HTERT RPE-1 (cell line): ENCODE measurements around the gene NFATC1.

Experiments
- in situ Hi-C: fragments of 300-500 bp; cut with MboI; formaldehyde crosslinking; loops from 4 replicates; pipeline ENCODE4 v1.14.3; 2020; ENCODE audit warnings: low sequenced_read_pairs

NFATC1 gene

DNA sequence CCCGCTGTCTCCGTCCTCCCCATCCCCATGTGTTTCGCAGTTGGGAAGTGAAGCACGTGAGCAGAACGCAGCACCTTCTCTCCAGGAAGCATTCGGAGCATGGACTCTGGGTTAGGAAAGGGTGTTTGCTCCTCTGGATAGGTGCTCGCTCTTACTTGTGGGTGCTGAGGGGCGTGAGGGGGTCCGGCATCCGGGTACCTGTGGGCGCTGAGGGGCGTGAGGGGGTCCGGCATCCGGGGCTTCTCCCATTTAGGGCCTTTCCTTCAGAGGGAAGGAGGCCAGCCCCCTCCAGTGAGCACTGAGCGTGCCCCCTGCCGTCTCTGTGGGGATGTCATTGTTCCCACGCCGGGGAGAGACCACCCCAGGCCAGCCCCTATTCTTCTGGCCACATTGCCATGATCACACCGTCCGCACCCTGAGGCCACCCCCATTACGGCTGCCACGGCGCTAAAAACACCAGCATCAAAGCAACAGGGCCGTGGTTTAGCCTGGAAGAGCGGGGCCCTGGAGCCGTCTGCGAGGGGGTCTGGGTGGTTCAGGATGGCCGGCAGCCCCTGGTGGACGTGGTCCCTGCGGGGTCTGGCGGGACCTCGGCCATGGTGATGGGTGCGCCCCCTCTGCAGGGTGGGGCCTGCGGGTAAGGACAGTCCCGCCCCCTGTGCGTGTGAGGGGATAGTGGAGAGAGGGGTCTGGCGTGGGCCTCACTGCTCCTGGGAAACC, 41.0 kb downstream of the NFATC1 start:
- in situ Hi-C loops = no loop called here

DNA sequence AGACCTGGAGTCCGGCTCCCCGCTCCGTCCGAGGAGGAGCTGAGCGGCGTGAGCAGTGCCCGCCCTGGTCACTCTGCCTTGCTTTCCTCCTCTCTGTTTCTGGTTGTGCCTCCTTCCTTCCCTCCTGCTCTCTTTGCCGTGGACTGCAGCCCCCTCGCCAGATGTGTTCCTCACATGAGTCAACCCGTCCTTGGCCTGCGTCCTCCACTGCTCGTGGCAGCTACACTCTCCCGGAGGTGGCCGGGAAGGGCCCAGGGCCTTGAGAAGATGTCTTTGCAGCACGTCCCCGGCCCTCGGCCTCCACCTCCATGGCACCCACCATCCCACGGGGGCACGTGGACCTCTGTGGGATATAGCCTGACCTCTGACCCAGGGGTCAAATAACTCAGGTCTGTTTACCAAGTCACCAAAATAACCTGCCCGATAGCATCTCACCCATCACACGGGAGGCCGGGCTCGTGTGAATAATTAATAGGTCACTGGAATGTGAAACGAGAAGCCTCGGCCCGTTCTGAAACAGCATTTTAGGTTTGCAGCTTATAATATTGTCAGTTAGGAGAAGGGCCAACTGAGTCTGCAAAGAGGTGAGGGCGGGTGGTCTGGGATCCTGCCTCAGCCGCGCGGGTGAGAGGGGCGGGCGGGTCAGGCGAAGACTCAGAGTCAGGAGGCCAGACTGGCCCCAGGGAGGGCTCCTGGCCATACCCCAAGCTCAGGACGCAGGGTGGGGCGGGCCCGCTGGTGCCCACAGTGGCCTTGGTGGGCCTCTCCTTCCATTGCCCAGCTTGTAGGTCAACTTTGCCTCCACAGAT, 42.6 kb downstream of the NFATC1 start:
- in situ Hi-C loops = no loop called here

DNA sequence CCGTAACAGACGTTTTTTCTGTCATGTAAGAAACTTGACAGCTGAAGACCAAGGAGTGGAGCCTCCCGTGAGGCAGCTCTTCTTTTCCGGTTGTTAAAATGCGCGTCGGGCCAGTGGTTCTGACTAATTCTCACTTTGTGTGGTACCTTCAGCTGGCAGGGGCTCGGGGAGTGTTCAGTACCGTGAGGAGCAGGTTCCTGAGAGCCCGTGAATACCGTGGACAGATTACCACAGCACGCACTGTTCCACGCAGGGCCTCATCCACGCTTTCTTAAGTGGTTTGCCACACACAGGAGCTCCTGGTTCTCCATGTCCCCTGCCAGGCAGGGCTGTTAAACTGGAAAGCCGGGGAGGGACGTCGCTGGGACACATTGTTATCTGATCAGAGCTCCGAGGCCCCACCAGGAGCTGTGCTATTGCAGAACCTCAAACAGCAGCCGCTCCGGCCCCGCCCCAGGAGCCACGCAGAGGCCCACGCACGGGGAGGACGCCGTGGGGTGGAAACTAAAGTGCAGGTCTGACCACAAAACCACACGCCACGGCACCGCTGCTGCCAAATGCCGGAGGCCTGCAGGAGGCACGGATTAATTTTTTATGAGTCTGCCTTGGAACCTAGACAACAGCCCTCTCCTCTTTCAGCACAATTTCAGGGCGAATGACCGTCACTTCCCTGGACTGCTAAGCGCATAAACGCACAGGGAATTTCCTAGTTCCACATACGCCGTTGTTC, 43.3 kb downstream of the NFATC1 start:
- in situ Hi-C loops = no loop called here

DNA sequence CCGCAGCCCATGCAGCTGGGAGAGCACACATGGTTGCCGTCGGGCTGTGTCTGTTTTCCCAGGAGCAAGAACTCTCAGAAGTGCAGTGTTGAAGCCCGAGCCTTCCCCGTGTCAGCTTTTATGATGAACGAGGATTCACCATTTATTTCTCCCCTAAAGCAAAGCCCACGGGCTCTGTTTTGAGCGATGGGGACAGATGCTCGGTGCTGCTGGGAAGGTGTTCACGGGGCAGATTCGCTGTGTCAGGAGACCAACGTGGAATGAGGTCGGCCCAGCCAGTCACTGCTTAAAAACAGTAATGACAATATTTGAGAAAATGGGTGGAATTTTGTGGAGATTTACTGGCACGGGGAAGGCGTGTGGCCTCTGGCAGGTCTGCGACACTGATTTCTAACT, 43.9 kb downstream of the NFATC1 start:
- in situ Hi-C loops = no loop called here

DNA sequence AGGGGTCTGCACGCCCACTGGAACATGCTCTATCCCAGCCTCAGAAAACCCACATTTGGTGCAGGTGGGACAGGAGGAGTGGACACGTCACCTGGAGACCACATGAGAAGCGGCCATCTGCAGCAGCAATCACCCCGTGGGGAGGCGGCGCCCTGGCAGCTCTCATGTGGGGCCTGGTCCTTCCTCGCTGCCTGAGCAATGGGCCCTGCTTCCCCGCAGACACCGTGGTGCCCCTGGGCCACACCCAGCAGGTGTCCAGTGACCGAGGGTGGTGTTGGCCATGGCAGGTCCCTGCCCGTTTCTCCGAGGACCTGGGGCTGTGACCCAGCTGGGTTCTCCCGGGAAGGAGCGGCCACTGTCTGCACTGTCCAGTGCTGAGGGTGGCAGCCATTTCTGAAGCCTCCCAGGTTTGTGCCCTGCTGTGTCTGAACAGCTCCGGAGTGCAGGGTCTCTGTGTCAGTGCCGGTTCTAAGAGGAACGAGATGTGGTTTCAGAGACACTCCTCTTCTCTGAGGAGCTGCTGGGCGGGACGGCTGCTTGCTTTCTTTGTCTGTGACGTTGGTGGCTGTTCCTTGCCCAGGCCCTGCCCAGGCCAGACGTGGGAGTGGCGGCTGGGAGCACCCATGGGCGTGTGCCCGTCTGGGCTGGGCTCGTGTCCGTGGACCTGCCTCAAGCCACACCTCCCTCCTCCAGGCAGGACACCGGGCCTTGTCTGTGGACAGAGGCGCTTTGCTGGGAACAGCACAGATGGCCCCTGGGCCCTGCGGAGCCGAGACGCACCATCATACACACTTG, 44.8 kb downstream of the NFATC1 start:
- in situ Hi-C loops = no loop called here

DNA sequence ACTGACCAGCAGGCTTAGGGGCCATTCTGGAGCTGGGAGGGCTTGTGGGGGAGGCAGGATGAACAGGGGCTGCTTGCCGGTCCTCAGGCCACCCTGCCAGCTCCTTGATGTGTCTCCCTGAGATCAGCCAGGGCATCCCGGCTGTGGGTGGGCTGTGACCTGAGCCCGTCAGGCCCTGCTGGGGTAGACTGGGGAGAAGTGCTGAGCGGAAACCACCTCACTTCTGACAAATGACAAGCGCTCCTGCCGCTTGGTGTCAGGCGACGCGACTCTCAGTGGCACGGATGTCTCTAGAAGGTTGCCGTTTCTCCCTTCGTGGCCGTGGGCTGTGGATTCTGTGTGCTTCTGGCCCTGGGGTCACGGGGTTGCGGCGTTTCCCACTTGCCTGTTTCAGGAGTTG, 45.7 kb downstream of the NFATC1 start:
- in situ Hi-C loops = no loop called here

DNA sequence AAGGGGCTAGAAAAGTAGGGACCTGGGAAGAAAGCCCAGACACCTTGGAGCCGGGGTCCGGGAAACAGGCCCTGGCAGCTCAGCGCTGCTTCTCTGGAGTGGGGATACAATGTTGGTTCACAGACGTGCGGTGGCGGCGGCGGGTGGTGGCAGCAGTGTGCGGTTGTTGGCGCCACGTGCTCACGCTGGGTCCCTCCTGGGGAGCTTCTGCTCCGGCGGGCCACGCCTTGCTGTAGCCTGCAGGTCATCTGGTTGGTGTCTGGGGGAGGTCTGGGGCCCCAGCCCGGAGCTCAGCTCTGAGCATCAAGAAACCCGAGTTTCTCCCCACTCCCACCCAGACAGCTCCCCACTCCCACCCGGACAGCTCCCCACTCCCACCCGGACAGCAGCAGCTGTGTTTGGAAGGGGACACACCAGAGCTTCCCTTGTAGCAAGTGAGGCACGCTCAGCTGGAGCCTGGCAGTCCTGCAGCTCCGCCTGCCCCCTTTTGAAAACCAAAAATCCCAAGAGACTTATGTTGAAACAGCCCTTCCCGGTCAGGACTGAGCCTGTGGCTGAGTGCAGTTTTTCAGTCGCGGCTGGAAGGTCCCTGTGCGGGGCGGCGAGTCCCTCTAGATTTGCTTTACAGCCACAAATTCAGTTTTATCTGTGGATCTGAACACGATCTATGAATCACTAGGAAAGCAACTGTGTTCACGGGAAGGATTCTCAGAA, 46.9 kb downstream of the NFATC1 start:
- in situ Hi-C loops = no loop called here

DNA sequence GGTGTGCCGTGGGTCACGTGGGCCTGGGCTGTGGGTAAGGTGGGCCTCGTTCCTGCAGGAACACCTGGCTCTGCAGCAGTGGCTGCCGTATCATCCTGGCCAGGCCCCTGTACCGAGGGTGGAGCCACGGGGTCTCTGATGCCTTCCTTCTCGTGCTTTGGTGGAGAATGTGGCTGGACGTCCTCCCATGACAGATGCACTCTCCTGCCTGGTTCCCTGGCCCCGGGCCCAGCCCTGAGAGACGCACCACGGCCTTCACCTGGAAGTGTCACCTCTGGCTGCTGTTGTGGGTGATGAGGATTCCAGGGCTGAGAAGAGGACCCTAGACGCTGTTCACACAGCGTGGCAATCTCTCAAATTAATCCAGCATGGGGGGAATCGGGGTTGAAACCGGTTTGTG, 49.5 kb downstream of the NFATC1 start:
- in situ Hi-C loops = no loop called here

DNA sequence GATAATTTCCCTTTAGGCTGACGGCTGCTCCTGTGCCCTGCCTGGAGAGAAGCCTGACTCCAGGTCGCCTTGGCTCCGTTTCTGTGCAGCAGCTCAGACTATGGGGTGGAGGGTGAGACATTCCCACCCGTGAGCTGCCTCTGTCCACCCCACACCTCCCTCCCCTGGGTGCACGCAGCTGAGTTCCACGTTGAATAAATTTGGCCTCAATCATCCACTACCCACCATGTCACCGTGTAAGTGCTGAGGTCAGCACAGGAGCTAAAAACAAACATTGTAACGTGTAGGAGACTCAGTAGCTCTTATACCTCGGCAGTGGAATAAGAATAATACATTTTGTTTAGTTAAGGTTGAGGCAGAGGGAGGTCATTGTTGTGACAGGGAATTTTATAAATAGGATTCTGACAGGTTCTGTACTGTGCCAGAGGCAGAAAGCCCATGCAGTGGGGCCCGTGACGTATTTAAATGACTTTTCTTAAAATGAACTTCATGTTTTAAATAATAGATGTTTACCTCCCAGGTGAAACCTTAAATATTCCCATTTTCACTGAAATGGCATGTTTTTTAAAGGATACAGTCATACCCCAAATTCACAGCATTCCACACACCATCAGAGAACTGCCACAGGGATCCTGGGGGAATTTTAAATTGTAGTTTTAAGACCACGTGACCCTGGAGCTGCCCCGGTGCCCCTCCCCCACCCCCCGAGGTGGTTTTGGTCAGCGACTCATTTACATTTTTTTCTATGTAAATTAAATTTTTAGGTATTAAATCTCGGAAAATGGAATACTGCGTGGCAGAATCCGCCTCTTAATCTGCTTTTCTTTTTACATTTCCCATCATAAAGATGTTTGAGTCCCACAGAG, 50.2 kb downstream of the NFATC1 start:
- in situ Hi-C loops = no loop called here

DNA sequence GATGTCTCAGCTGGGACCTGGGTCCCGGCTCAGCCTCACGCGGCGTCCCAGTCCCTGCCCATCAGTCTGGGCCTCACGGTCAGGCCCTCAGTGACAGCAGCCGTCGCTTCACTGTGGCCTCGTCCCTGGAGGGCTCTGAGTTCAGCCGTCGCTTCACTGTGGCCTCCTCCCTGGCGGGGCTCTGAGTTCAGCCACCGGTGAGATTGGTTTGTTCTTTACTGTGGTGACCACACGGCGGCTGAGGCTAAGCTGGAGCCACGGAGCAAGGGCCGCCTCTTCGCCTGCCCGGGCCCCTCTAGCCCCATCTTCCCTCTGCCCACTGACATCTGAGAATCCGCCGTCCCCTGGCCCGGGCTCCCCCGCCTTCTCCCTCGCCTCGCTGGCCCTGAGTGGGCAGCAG, 51.2 kb downstream of the NFATC1 start:
- in situ Hi-C loops = no loop called here

DNA sequence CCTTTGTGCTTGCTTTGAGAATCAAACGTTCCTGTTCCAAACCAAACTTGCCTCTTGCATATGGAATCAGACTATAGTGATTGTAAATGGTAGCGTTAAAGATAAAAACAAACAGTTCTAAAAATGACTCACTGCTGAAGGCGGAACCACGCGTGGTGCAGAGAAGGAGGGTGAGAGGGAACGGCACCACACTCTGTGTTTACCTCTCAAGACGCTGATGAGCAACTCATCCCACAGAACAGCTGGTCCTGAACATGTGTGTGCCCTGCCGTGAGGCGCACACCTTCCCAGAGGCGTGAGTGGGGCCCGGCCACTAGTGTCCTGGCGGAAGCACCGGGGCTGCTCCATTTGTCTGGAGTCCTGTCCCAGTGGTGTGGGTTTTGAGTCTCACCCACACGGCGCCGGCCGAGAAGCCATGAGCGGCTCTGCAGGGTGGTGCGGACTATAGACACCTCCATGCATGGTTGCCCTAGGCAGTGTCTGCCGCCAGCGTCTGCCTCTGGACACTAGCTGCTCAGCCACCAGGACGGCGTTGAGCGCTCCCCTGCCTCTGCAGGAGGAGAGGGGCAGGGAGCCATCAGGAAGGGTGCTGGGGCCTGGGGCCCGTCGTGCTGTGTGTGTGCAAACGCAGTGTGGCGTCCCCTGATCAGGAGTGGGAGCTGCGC, 52.1 kb downstream of the NFATC1 start:
- in situ Hi-C loops = no loop called here

DNA sequence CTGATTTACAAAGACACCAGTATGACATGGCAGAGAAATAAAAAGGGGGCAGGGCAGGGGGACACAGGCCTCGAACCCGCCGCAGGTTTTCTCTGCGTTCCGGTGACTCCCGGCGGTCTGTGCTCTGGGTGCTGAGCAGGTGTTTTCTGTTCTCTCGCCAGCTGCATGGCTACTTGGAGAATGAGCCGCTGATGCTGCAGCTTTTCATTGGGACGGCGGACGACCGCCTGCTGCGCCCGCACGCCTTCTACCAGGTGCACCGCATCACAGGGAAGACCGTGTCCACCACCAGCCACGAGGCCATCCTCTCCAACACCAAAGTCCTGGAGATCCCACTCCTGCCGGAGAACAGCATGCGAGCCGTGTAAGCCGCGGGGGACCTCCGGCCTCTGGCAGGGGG, 52.9 kb downstream of the NFATC1 start:
- in situ Hi-C loops = no loop called here

DNA sequence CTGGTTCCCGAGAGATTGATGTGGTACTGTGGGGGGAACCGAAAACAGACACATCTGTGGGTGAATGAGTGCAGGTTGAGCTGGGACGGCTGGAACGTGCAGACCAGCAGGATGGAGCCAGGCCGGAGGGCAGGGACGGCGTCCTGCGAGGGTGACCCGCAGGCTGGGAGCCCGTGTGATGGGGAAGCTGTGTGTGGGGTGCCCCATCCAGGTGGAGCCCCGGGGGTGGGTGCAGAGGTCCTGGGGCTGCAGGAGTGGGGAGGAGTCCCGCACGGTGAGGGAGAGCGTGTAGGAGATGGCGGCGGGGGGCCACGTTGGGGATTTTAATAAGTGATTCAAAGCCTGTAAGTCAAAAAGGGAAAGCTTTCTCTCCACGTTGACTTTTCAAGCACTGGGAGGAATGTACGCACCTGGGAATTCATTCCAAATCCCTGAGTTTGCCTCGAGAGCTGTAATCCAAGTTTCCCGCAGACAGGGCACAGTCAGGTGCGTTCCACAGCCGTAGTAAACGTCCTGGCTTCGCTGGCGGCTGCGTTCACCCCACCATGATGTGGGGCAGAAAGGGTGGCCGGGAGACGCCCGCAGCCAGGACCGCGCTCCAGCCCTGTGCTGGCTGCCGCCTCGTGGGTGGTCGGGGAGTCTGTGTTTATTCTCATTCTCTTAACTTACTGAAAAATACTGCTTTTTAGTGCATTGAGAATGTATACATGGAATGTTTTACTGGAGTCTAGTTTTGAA, 54.0 kb downstream of the NFATC1 start:
- in situ Hi-C loops = no loop called here

DNA sequence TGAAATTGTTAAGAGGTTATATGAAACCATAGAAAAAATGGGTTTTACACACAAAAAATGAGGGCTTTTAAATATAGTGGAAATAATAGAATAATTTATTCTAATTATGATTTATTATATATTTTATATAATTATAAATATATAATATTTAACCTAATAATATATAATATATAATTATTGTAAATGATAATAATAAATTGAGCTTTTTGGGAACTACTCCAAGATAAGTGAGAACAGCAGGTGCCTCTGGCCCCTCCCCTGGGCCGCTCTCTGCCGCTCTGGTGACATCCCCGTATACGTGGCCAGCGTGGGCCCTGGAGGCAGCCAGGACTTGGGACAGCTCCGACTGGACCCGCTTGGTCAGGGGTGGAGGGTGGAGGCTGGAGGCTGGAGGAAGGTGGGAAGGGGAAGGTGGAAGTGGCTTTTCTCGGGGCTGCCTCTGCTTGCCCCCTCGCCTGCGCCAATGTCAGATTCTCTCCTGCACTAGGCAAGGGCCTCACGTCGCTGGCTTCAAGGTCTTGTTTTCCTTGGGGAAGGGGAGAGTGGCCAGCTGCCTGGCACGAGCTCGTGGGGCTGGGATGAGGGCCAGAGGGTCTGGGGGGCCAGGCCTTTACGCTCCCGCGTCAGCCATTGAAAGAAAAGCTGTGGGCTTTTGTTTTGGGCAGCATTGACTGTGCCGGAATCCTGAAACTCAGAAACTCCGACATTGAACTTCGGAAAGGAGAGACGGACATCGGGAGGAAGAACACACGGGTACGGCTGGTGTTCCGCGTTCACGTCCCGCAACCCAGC, 54.8 kb downstream of the NFATC1 start:
- in situ Hi-C loops = no loop called here

DNA sequence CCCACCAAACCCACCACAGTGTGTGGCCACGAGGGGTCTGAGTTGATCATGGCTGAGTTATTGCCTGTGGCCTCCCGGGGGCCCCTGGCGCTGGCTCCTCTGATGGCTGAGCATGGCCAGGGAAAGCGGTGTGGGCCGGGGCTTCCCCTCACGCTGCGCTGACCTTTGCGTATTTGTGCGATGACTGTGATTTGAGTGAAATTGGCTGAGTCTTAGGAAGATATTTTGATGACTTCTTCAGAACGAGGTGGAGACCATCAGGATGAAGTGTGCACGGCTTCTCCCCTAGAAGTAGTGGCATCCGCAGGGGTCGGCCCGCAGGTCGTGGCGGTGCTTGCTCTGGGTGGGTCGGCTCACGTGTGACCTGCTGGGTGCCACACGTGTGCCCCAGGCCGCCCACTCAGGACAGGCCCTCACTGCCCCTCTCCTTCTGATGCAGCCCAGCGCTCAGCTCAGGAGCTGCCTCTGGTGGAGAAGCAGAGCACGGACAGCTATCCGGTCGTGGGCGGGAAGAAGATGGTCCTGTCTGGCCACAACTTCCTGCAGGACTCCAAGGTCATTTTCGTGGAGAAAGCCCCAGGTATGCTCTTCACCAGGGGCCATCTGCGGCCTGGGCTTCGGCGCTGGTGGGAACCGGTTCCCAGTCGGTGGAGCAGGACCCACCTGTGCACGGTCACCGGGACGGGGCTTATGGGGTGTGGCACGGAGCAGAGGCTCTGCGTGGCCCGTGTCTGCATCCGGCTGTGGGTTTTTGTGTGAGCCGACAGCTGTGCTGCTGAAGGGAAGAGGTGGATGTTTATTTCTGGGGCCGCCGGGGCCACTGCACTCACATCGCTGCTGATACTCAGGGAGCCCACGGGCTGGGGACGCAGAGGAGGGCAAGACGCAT, 55.8 kb downstream of the NFATC1 start:
- in situ Hi-C loops = no loop called here

DNA sequence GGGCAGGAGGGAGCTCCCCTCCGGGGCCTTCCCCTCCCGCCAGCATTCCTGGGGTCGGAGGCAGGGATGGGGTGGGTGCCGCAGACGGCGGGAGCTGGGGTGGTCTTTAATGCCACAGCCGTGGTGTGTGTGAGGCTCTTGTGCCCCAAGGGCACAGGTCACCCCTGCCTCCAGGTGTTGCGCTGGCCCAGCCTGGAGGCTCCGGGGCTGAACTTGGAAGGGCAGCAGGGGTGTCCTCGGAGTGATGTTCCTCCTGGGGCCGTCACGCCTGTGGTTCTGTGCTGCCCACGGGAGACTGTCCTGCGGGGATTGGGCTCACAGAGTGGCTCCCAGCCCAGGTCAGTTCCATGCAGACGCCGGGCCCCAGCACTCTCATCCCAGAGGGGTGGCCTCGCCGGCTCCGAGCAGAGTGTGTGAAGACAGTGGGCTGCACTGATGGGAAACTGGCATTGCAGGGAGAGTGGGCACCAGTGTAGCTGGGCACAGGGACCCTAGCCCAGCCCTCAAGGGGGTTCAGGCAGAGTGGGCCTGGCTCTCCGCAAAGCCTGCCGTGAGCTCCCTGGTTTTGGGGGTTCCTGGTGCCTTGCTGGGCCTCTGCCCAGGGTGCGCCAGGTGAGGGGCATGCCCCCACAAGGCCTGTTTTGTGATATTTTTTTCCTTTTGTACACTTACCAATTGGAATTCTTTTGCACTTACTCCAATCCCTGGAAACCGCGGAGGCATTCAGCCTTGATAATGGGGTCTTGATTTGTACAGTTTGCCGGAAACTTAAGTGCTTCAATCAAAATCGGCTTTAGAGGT, 56.7 kb downstream of the NFATC1 start:
- in situ Hi-C loops = no loop called here
